CD4-positive, alpha-beta T cell (primary cell): ENCODE results near the gene SMYD3. TPM values are rescaled to one million over a fixed set of nuclear protein-coding genes. Genes with fewer than 3 reads are reported as not detected.

Experiments
- ATAC-seq: fragments of 200-7000 bp; cut with Tn5 transposase; one replicate; pipeline ENCODE4 v1.10.0; 2022; ENCODE audit warnings: mild to moderate bottlenecking; ENCODE audit not compliant: poor library complexity
- CTCF ChIA-PET: fragments of 350-600 bp; sonication (Branson Sonifier 250); formaldehyde crosslinking; loops from one replicate; lab custom pipeline; 2021; ENCODE audit warnings: antibody characterized with exemption, inconsistent platforms; lab: Charles Lee
- POLR2A ChIA-PET: fragments of 350-600 bp; sonication (Branson Sonifier 250); formaldehyde crosslinking; loops from one replicate; lab custom pipeline; 2021; ENCODE audit warnings: antibody characterized with exemption, inconsistent platforms; lab: Charles Lee
- DNase-seq, 14 experiments: peaks; one replicate each; pipeline ENCODE4 v3.0.0-alpha.2; 2013 to 2020; ENCODE audit warnings: mixed read lengths in 2 of 14
- H3K27ac ChIP-seq, 2 donors: one replicate each; pipeline versions ENCODE4 v1.5.1 to v1.7.0; 2013; ENCODE audit warnings: low read length in 2 of 2, low read depth in 1 of 2, mild to moderate bottlenecking in 1 of 2
- H3K27me3 ChIP-seq, 2 experiments: 1 replicate in 1 of 2; 2 replicates in 1 of 2; pipeline versions ENCODE4 v1.6.1 to v1.7.0; 2013; ENCODE audit warnings: low read length in 2 of 2, control low read depth in 1 of 2, mild to moderate bottlenecking in 1 of 2, moderate library complexity in 1 of 2; ENCODE audit not compliant: insufficient read depth in 2 of 2, control insufficient read depth in 1 of 2
- H3K36me3 ChIP-seq: one replicate; pipeline ENCODE4 v1.6.1; 2013; ENCODE audit warnings: low read length, control low read depth; ENCODE audit not compliant: insufficient read depth
- H3K4me1 ChIP-seq: one replicate; pipeline ENCODE4 v1.6.1; 2013; ENCODE audit warnings: low read length, control low read depth; ENCODE audit not compliant: insufficient read depth
- H3K4me3 ChIP-seq: one replicate; pipeline ENCODE4 v1.5.1; 2013; ENCODE audit warnings: mild to moderate bottlenecking, low read length, moderate library complexity
- H3K9me3 ChIP-seq, 2 experiments: 1 replicate in 1 of 2; 2 replicates in 1 of 2; pipeline versions ENCODE4 v1.6.1 to v1.7.0; 2013; ENCODE audit warnings: low read length in 2 of 2, mild to moderate bottlenecking in 2 of 2, control low read depth in 1 of 2, moderate library complexity in 1 of 2; ENCODE audit not compliant: control insufficient read depth in 1 of 2, insufficient read depth in 1 of 2
- H3K27ac Mint-ChIP-seq: one replicate; pipeline ENCODE4 v1.8.0; 2020; ENCODE audit warnings: mixed read lengths
- H3K27me3 Mint-ChIP-seq: one replicate; pipeline ENCODE4 v1.8.0; 2021; ENCODE audit warnings: mixed read lengths
- H3K36me3 Mint-ChIP-seq: one replicate; pipeline ENCODE4 v1.8.0; 2021; ENCODE audit warnings: low read depth, mixed read lengths
- H3K4me1 Mint-ChIP-seq: one replicate; pipeline ENCODE4 v1.8.0; 2021; ENCODE audit warnings: low read depth, mixed read lengths
- H3K4me3 Mint-ChIP-seq: one replicate; pipeline ENCODE4 v1.8.0; 2020; ENCODE audit warnings: mild to moderate bottlenecking, mixed read lengths
- H3K9me3 Mint-ChIP-seq: one replicate; pipeline ENCODE4 v1.8.0; 2020; ENCODE audit warnings: mixed read lengths
- CTCF ChIP-seq: fragments of 200-600 bp; IDR thresholded peaks from one replicate; pipeline ENCODE4 v1.8.0; 2022; ENCODE audit warnings: antibody characterized with exemption, mild to moderate bottlenecking
- intact Hi-C, 2 experiments: fragments of 100-400 bp; cut with DNase I in 1 of 2; cut with micrococcal nuclease in 1 of 2; formaldehyde crosslinking; loops; one replicate each; pipeline versions ENCODE4 v1.15.1 to v1.9.0; 2023 to 2025; cut with DNase I, micrococcal nuclease
- total RNA-seq, 174 experiments: library from RNA in 2 of 174; stranded (reverse) in 2 of 174; gene quantifications; one replicate each; pipeline ENCODE4 v1.2.3 and lab custom pipeline; 2021 to 2026

Gene SMYD3
- total RNA-seq, 2 experiments from 2014 or later, result 18.8 to 19.6 TPM

GRCh38 chr1:246232126-246232525 is 275.0 kb downstream of the SMYD3 start:
- Mint-ChIP-seq H3K36me3 (peaks cover 21% of the 10 kb centered on the region), H3K9me3 (no peaks in the 10 kb centered on the region), H3K4me1 (no peaks in the 10 kb centered on the region), H3K27me3 (no peaks in the 10 kb centered on the region), H3K4me3 (no peak overlapping the region), H3K27ac (no peak overlapping the region)
- DNase-seq (no peak), ATAC-seq (no peak)
- no peaks in the 10 kb centered on the region for H3K36me3 ChIP-seq
- intact Hi-C loops, result no loop called here
- no peak overlapping the region for H3K4me3 ChIP-seq
- ChIA-PET POLR2A (no interaction called here), CTCF (no interaction called here)
- TF ChIP-seq CTCF, result no peak
- H3K27ac ChIP-seq, result no peak overlapping the region
- no peaks in the 10 kb centered on the region for H3K4me1 ChIP-seq
- no peaks in the 10 kb centered on the region for H3K9me3 ChIP-seq
- no peaks in the 10 kb centered on the region for H3K27me3 ChIP-seq

GRCh38 chr1:246226041-246226440 is 281.0 kb downstream of the SMYD3 start:
- Mint-ChIP-seq H3K36me3 (peaks cover 28% of the 10 kb centered on the region), H3K27ac (no peak overlapping the region), H3K4me1 (no peaks in the 10 kb centered on the region), H3K4me3 (no peak overlapping the region), H3K27me3 (no peaks in the 10 kb centered on the region), H3K9me3 (no peaks in the 10 kb centered on the region)
- TF ChIP-seq CTCF, result no peak
- no peak for DNase-seq
- no peak for ATAC-seq
- Histone ChIP-seq H3K4me3 (no peak overlapping the region), H3K4me1 (no peaks in the 10 kb centered on the region), H3K36me3 (no peaks in the 10 kb centered on the region), H3K27me3 (no peaks in the 10 kb centered on the region), H3K27ac (no peak overlapping the region), H3K9me3 (peaks cover 0 to 7% of the 10 kb centered on the region in 2 experiments)
- intact Hi-C loops, result no loop called here
- CTCF ChIA-PET, result no interaction called here
- POLR2A ChIA-PET, result interaction anchor here (1.0 kb wide), 1 partner anchor 9 kb away, joined by 3 read pairs; no protein-coding TSS in a partner anchor

- Histone ChIP-seq H3K36me3 (no peaks in the 10 kb centered on the region), H3K9me3 (peaks cover 0 to 23% of the 10 kb centered on the region in 2 experiments), H3K27ac (no peak overlapping the region), H3K27me3 (no peaks in the 10 kb centered on the region), H3K4me3 (no peak overlapping the region), H3K4me1 (no peaks in the 10 kb centered on the region)
- POLR2A ChIA-PET, result no interaction called here
- Mint-ChIP-seq H3K27ac (no peak overlapping the region), H3K9me3 (no peaks in the 10 kb centered on the region), H3K27me3 (no peaks in the 10 kb centered on the region), H3K4me1 (no peaks in the 10 kb centered on the region), H3K36me3 (peaks cover 31% of the 10 kb centered on the region), H3K4me3 (no peak overlapping the region)
- no peak for DNase-seq
- intact Hi-C loops, result no loop called here
- ATAC-seq, result no peak
- CTCF ChIA-PET, result no interaction called here
- no peak for TF ChIP-seq CTCF
Measured at GRCh38 chr1:246221485-246222255, 285.4 kb downstream of the SMYD3 start.
